ENCODE measurements around the gene DUOXA1.

GRCh38 chr15:45106002-45106790 lies 23.5 kb downstream of the DUOXA1 start:
- TF ChIP-seq EZH2phosphoT487 (IDR thresholded peaks at IDR 0.05; ENCODE audit: borderline replicate concordance, low read length) (no peak), CTCF (conservative IDR thresholded peaks at IDR 0.05; ENCODE audit: low read depth, low read length) (no peak), EZH2 (IDR thresholded peaks at IDR 0.05; ENCODE audit: low read length, unreplicated experiment) (no peak)

Measured in PC-3 (cell line).